HG02840 (cell line): ENCODE measurements around the gene CRYBG1.

Experiments used
- ATAC-seq: cut with Tn5 transposase; IDR thresholded peaks from one replicate; pipeline ENCODE4 v1.9.1; 2021; ENCODE audit warnings: mild to moderate bottlenecking, moderate library complexity, moderate number of reproducible peaks; ENCODE audit not compliant: unreplicated experiment, low FRiP score

CRYBG1 gene

DNA sequence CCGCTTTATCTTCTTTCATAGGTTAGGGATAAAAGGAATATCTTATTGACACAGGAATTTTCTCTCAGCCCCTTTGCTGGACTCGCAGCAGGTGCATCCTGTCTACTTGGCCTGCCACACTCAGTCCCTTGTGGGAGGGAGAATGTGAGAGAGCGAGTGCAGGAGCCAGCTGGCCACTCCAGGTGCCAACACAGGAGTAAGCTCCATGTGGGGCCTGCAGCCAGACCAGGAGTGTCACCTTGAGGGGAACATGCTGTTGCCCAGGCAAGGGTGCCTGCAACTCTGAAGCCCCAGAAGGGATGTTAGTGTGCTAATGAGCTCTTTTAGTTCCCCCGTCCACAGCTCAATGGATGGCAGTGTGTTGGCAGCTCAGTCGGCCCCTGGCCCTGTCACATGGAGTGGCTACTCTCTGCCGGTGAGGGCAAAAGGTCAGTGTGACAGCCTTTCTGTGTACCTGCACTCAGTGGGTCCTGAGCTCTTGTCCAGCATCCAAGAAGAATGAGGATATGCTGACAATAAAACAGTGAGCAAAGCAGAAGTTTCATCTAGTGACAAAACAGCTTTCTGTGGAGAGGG, 57.1 kb downstream of the CRYBG1 start:
- no peak for ATAC-seq

DNA sequence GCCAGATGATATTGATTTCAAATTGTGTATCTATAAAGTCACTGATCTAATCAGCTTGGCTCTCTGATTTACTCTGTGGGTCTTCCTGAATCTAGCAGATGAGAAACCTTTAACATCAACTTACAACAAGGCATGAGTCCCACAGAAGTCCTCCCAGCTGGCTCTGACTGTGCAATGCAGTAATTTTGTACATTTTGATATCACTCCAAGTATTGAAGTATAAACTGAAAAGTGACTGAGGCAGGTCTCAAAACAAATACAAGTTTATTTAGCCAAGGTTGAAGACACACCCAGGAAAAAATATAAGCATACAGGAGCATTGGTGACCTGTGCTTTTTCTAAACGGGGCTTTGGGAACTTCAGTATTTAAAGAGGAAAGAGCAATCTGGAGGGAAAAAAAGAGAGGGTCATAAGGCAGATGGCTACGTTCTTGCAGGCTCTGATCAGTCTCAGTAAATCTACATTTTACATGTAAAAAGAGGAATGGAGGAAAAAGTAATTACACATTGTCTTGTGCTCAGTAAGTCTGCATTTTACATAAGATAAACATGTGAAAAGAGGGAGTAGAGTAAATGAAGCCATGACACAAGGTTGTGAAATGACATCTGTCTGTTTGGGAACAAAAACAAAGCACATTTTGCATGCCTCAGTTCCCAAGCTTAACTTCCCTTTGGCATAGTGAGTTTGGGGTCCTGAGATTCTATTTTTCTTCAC, 59.5 kb downstream of the CRYBG1 start:
- ATAC-seq = no peak

DNA sequence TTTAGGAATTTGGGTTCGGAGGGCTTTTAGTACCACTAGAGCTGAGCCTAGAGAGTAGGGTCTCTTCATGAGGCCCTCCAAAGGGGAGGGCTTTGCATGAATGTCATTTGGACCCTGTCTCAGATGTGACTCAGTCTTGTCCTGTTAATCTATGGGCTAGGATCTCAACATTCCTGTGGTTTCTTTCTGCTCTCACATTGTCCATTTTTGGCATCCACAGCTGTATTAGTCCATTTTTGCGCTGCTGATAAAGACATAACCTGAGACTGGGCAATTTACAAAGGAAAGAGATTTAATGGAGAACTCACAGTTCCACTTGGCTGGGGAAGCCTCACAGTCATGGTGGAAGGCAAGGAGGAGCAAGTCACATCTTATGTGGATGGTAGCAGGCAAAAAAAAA, 61.0 kb downstream of the CRYBG1 start:
- no peak for ATAC-seq

DNA sequence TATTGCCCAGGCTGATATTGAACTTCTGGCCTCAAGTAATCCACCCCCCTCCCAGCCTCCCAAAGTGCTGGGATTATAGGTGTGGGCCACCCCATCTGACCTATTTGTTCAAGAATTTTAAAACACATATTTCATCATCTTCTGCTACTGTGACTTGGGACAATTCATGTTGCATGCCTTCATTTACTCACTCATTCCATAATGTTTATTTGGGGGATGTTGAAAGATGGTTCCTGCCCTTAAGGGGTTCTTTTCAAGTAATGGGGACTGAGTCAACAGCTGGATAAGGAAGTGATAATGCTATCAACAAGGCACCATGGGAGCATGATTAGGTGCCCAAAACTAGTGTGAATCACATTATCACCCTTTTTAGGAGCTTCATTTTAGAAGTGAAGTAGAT, 62.0 kb downstream of the CRYBG1 start:
- ATAC-seq = no peak

DNA sequence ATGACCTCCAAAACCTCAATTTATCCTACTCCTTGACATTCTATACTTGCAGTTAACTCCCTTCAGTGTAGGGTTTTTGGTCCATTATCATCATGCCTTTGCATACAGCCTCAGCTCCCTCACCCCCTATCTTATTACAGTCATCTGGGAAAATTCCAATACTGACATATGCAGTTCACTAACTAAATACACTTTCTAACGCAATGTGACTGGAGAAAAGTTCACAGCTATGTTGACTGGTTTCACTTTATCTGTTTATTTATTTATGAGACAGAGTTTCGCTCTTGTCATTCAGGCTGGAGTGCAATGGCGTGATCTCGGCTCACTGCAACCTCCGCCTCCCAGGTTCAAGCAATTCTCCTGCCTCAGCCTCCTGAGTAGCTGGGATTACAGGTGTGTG, 64.9 kb downstream of the CRYBG1 start:
- no peak for ATAC-seq

DNA sequence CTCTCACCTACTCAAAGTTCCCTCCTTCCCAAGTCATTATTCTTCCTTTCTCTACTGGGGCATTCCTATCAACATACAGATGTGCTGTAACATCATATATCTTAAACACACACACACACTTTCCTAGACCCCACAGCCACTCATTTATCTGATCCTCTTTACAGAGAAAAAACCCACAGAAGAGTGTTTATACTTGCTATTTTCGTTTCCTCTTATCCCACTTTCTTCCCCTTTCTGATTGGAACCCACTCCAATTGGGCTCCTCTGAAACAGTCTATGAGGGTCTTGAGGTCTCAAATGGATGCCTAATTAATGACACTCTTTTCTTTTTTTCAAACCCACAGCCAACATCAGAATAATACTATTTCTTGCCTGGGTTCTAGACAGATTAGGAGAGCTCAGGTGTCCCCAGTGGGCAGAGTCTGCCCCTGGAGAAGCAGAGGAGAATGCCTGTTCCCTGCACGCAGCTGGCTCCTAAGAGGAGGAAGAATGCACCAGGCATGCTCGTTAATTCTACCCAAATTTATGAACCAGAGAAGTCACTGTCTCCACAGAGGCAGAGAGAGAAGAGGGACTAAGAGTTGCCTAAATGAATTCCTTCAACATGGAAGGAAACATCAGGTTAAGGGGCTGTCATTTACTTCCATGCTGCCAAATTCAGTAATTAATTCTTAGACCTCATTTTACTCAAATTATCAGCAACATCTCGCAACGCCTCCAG, 65.9 kb downstream of the CRYBG1 start:
- ATAC-seq = no peak

DNA sequence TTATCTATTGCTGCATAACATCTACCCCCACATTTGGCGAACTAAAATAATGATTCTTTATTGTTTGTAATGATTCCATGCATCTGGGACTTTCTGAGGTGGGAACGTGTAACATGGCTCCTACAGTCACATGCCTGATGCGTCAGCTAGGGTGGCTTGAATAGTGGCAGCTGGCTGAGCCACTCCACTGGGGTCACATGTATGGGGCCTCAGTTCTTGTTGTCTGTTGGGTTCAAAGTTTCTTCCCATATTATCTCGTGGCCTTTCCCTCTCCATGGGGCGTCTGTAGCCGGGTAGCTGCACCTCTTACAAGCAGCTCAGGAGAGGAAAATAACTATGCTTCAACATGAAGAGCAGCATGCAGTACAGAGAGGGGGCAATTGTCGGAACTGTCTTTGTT, 69.9 kb downstream of the CRYBG1 start:
- no peak for ATAC-seq

DNA sequence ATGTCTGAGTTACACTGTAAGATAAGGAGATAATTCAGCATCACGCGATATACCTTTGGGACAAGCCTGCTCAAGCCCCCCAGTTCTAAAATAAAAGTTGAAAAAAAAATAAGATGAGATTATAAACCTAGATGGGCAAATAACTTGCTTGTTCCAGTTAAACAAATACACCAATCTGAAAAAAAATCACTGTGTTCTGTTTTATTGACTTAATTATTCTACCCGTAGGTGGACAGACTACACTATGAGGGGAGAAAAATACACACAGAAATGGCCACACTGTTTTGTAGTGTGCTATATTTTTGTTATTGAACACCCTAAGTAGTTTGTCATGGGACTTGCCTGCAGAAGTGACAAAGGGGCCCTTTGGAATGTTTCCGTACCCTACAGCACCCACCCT, 70.9 kb downstream of the CRYBG1 start:
- ATAC-seq = no peak

DNA sequence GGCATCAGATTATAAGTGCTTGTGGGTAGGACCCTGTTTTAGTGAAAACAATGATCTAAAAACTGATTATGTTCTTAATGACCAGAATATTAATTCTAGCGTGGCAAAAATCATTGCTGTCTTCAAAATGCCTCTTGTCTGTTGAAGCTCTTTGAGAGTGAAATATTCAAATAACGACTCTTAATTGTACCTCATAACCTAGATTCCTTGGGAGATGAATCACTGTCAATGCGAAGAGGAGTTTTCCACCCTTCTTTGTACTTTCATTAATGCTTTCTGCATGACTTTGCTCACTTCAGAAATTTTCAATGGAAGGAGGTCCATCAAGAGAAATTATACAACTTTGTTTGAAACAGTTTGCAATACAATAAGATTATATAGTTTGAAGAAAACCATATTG, 71.5 kb downstream of the CRYBG1 start:
- ATAC-seq = no peak

DNA sequence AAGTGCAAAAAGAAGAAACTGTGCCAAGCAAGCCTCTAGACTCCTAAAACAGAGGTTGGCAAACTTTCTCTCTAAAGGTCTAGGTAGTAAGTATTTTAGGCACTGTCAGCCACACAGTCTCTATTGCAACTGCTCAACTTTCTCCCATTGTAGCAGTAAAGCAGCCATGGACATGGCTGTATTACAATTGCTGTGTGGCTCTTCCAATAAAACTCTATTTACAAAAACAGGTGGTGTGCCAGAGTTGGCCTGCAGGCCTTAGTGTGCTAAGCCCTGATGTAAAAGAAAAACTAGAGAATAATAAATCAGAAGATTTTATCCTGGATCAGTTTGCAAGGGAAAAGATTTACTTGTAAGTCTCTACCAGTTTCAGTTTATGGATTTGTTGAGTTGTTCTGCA, 74.0 kb downstream of the CRYBG1 start:
- ATAC-seq = no peak

DNA sequence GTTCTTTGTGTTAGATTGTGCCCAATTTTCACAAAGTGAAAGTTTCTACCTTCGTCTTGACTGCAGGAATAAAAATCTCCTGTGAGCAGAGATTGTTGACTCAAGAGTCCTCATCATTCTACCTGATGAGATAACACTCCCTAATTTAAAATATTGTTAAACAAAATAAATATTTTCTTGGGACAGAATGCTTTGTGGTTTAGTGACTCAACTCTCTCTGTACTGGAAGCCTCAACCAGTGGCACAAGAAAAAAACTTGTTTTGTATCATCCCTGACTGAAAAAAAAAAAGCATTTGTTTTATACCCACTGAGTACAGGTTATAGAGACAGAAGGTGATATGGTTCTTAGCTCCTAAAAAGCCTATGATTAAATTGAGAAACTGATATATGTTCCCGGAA, 78.9 kb downstream of the CRYBG1 start:
- ATAC-seq = no peak

DNA sequence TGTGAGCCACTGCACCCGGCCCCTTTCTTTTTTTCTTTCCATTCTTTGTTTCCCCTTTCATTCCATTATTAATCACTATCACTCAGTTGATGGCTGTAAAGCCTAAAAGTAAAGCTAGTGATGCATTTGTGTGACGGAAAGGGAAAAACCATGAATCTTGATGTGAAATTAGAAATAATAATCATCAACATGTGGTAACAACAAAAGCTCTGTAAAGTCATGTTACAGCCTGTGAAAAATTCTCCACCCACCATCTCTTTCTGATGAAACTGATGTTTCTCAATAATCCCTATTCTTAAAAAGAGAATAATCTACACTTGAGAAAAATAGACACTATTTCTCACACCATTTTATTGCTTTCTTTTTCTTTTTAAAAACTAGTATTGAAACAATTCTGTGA, 80.0 kb downstream of the CRYBG1 start:
- ATAC-seq = no peak

DNA sequence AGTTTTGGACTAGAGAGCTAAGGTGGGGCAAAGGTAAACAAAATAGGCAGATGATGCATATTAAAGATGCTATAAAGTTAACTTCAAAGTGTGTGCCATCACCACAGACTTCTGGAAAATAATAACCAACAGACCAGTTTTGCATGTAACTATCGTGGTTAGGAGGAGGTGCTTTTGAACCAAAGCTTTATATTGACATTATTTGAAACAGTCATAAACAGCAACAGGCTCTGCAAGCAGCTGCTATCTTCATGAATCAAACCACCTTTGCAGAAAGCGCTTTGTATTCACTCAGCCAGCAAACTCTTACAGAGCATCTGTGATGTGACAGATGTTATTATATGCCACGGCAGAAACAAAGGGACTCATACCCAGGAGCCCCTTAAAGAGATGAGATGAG, 81.9 kb downstream of the CRYBG1 start:
- ATAC-seq = no peak

DNA sequence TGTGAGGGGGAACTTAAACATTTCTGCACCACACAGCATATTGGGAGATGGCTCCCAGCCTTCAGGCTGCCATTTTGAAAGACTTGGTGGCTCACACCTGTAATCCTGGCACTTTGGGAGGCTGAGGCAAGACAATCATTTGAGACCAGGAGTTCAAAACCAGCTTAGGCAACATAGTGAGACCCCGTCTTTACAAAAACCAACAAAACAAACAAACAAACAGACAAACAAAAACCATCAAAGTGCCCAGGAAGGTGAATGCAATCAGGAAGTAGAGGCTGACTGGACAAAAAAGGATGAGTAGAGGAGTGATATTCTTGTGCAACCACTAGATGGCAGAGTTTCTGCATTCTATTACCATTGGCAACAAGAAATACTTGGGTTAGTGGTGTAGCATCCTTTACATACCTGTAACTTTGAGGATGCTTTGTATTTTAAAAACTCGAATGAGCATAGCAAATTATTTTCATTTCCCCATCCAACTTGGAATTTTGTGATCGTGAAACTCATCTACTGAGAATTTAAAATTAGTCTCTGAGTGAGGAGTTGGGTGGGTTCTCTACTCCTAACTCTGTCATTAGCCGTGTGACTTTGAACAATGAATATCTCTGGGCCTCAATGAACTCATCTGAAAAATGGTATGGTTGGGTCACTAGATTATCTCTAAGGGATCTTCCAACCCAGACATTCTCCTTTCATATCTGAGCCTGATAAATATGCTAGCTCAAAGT, 84.4 kb downstream of the CRYBG1 start:
- no peak for ATAC-seq

DNA sequence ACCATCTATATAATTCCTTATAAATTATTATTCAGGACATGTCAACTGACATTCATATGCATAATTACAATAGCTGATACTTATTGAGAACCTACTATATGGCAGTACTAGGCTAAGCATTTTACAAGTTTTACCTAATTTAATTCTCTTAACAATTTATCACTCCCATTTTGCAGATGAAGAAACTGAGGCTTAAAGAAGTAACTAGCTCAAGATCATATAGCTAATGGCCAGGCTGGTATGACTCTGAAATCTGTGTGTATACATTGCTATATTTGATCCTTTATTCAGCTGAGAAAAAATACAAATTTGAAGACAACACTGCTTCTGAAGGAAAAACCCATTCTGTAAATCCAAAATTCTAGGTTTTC, 85.0 kb downstream of the CRYBG1 start:
- no peak for ATAC-seq

DNA sequence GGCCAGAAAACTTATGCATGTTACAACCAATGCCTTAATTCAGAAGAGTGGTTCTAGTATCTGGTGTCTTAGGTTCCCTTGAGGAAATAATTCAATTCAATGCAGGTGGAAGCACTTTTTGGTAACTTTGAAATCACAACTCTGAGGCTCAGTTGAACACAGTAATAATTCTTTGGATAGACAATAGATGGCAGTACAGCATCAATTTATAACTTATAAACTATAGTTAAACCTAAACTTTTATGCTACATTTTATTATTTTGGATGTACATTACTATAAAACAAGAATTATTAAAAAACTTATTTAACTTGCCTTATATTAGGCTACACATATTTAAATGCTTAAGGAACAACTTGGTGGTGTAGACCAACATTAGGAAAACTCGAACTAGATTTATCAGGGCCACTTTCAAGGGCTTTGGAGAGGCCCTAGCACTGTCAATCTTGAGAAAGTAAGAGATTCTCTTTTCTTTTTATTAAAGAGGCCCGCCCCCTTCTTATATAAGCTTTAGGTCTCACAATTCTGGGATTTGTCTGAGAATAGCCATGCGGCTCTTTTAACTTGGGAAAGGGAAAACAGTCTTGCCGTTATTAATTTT, 85.9 kb downstream of the CRYBG1 start:
- no peak for ATAC-seq

DNA sequence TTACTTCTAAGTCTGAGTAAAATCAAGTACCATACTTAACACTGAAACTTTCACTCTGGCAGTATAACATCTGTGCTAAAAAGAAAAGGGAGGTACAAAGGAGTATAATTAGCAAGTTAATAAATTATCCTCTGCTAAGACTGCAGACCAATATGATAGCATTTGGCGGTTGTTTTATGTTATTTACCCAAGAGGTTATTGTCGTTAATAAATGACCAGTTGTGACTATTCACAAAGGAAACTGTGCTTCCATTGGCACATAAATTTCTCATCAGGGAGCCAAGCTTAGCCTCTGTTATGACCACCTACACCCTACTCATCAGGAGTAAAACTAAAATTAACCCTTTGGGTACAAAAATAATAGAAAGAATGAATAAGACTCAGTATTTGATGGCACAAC, 86.5 kb downstream of the CRYBG1 start:
- ATAC-seq = no peak

DNA sequence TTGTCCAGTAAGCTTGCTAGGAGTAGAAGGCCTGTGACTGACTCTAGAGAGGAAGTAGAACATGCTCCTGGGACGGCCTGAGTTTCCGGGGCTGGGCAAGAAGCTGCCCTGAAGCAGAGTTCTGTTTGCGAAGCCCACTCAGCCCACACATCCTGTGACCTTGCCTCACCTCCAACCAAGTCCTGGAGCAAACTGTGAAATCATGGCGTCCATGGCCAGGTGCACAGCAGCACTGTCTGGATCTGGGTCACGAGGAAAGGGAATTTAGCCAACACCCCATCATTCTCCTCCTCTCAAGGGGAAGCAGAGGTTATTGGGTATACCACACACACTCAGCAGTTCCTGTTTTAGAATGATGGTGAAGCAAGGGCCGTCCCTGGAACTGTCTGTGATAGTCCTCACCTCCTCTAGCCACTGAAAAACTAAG, 87.5 kb downstream of the CRYBG1 start:
- ATAC-seq = no peak

DNA sequence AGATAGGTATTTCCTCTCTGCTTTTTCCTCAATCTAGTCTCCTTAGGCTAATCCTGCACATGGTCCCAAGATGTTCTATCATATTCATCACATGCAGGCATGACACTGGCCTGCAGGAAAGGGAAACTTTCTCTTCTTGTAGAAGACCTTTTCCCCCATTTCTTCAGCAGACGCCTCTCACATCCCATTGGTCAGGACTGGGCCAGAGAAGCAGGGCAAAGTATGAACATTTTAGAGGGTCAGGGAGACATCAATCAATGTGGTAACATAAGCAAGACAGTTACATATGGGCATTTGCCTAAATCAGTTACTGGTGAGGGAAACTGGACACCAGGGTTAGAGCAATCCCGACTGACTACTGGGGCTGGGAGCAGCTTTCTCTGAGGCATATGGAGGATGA, 90.1 kb downstream of the CRYBG1 start:
- ATAC-seq = no peak

DNA sequence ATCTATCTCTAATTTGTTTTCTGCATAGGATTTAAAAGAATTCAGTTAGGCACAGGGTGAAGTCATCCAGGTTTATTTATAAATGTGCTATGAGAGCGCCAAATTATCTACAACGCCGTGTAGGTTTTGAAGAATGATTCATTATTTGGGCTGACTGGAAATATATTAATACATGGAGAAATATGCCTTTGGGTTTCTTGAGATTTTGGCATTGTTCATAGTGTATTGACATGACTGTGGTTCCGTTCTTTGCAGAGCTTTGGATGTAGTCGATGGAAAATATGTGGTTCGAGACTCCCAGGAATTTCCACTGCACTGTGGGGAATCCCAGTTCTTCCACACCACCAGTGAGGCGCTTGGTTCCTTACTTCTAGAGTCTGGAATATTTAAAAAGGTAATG, 90.9 kb downstream of the CRYBG1 start:
- no peak for ATAC-seq

DNA sequence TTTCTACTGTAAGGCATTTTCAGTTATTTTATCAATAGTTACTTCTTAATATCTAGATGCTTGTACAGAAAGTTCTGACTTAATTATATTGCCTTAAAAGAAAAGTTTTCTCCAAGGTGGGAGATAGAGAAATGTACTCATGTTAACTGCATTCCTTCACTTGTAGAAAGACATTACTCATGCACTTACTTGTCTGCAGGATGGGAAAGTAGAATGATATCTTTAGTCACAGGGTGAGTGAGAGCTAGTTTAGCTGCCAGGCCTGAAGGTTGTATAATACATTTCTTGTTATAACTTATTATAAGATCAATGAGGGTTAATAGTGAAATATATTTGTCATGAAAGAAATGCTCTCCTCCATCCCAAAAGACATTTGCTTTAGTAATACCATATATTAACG, 92.1 kb downstream of the CRYBG1 start:
- no peak for ATAC-seq
